T-cell (primary cell): ENCODE data around the gene GMEB2. TPM values are rescaled to one million over a fixed set of nuclear protein-coding genes. Genes with fewer than 3 reads are reported as not detected.

ENCODE experiments used
- ATAC-seq, 4 experiments: fragments of 200-7000 bp in 3 of 4; fragments of 150-1000 bp in 1 of 4; cut with Tn5 transposase; replicated peaks in 1 of 4; 1 replicate in 3 of 4; 2 replicates in 1 of 4; pipeline ENCODE4 v1.10.0; 2021; ENCODE audit warnings: moderate library complexity in 3 of 4, mild to moderate bottlenecking in 2 of 4, moderate number of reproducible peaks in 1 of 4
- CTCF ChIA-PET, 2 donors: fragments of 300-600 bp; sonication (Branson Sonifier 250); formaldehyde crosslinking; loops; one replicate each; lab custom pipeline; 2022; ENCODE audit warnings: antibody characterized with exemption in 2 of 2; lab: Charles Lee
- POLR2A ChIA-PET, 2 donors: fragments of 300-600 bp; sonication (Branson Sonifier 250); formaldehyde crosslinking; loops; one replicate each; lab custom pipeline; 2022; ENCODE audit warnings: antibody characterized with exemption in 2 of 2; lab: Charles Lee
- DNase-seq, 35 experiments: peaks; one replicate each; pipeline versions ENCODE4 v3.0.0 to v3.0.0-alpha.2; 2013 to 2023
- H3K27ac ChIP-seq: one replicate; pipeline ENCODE4 v1.5.1; 2013; ENCODE audit warnings: low read length
- H3K27me3 ChIP-seq, 2 experiments: replicated peaks in 1 of 2; 1 replicate in 1 of 2; 2 replicates in 1 of 2; pipeline versions ENCODE4 v1.6.1 to v1.7.0; 2013; ENCODE audit warnings: low read length in 1 of 2, mixed read lengths in 1 of 2; ENCODE audit not compliant: control insufficient read depth in 2 of 2, insufficient read depth in 2 of 2; ENCODE audit errors: extremely low read depth in 1 of 2
- H3K36me3 ChIP-seq, 2 donors: 1 replicate in 1 of 2; 2 replicates in 1 of 2; pipeline versions ENCODE4 v1.6.1 to v1.7.0; 2013; ENCODE audit warnings: low read length in 1 of 2; ENCODE audit not compliant: control insufficient read depth in 2 of 2, insufficient read depth in 1 of 2; ENCODE audit errors: extremely low read depth in 1 of 2
- H3K4me1 ChIP-seq, 2 experiments: 1 replicate in 1 of 2; 2 replicates in 1 of 2; pipeline versions ENCODE4 v1.6.1 to v1.7.0; 2013; ENCODE audit warnings: low read length in 2 of 2, mixed read lengths in 1 of 2; ENCODE audit not compliant: insufficient read depth in 2 of 2, control insufficient read depth in 1 of 2; ENCODE audit errors: extremely low read depth in 1 of 2
- H3K4me3 ChIP-seq, 2 donors: 1 replicate in 1 of 2; 2 replicates in 1 of 2; pipeline versions ENCODE4 v1.5.1 to v1.7.0; 2013; ENCODE audit warnings: mild to moderate bottlenecking in 2 of 2, low read length in 1 of 2, moderate library complexity in 1 of 2; ENCODE audit not compliant: control insufficient read depth in 1 of 2; ENCODE audit errors: extremely low read depth in 1 of 2
- H3K9me3 ChIP-seq: 2 replicates; pipeline ENCODE4 v1.7.0; 2013
- H3K27ac Mint-ChIP-seq, 2 donors: one replicate each; pipeline ENCODE4 v1.8.0; 2020 to 2021; ENCODE audit warnings: mild to moderate bottlenecking in 2 of 2, mixed read lengths in 2 of 2
- H3K27me3 Mint-ChIP-seq, 2 donors: one replicate each; pipeline ENCODE4 v1.8.0; 2021 to 2022; ENCODE audit warnings: mixed read lengths in 2 of 2
- H3K36me3 Mint-ChIP-seq: one replicate; pipeline ENCODE4 v1.8.0; 2021; ENCODE audit warnings: mixed read lengths
- H3K4me1 Mint-ChIP-seq, 3 donors: one replicate each; pipeline ENCODE4 v1.8.0; 2020 to 2022; ENCODE audit warnings: mixed read lengths in 3 of 3, mild to moderate bottlenecking in 1 of 3
- H3K4me3 Mint-ChIP-seq, 3 donors: one replicate each; pipeline ENCODE4 v1.8.0; 2020 to 2022; ENCODE audit warnings: mild to moderate bottlenecking in 3 of 3, mixed read lengths in 3 of 3, moderate library complexity in 3 of 3
- H3K9me3 Mint-ChIP-seq, 3 donors: one replicate each; pipeline ENCODE4 v1.8.0; 2020 to 2022; ENCODE audit warnings: mixed read lengths in 3 of 3
- WGBS: methylation state at CpG from one replicate; pipeline ENCODE4 v1.1.5; 2013; ENCODE audit warnings: missing lambda C conversion rate; ENCODE audit not compliant: insufficient coverage; 5-methylcytosine and 5-hydroxymethylcytosine counted together
- total RNA-seq, 35 experiments: library from RNA in 6 of 35; stranded (reverse) in 6 of 35; fragments of 120-200 nt in 1 of 35; gene quantifications; one replicate each; pipeline versions ENCODE4 v1.2.1 to v1.2.4 and lab custom pipeline; 2013 to 2026

GMEB2 gene
- total RNA-seq, 5 donors from 2014 or later (not counting 1 experiment from before 2014, with no cell fraction given) = 20.7 to 30.3 (median 29.0) TPM

- Histone ChIP-seq H3K27ac (peak within 1 kb of the TSS; percentile 86), H3K4me3 (peak within 1 kb of the TSS; percentile 54 to 61), H3K4me1 (peaks cover 15 to 32% of the 10 kb centered on the region in 2 experiments), H3K27me3 (peaks cover 0 to 24% of the 10 kb centered on the region in 2 experiments), H3K36me3 (no peaks in the 10 kb centered on the region), H3K9me3 (no peaks in the 10 kb centered on the region)
- Mint-ChIP-seq H3K27ac (peak within 1 kb of the TSS; percentile 88 to 90), H3K27me3 (peaks cover 0 to 4% of the 10 kb centered on the region in 2 donors), H3K9me3 (no peaks in the 10 kb centered on the region), H3K36me3 (peaks cover 3% of the 10 kb centered on the region), H3K4me3 (peak within 1 kb of the TSS; percentile 65 to 76 (median 72)), H3K4me1 (peaks cover 12 to 31% (median 18%) of the 10 kb centered on the region in 3 donors)
- ATAC-seq (peak in 3 of 4 experiments; percentile 7 to 9 (median 8)), DNase-seq (peak in 9 of 35 experiments; percentile 17 to 52 (median 32))
- WGBS = under 1% methylated on average over 34 of the region's 34 CpGs
- POLR2A ChIA-PET = interaction anchor here in 1 of 2 donors (0.6 kb wide), 1 partner anchor 413 kb away, joined by 4 read pairs; no protein-coding TSS in a partner anchor
- CTCF ChIA-PET = no interaction called here
Observed at GRCh38 chr20:63553933-63554290, 73.0 kb downstream of the GMEB2 start, which contains the start of gene FNDC11. Gene FNDC11 (plus strand): TSS chr20:63554159. CDS start chr20:63555664, 1,505 bp downstream.

GRCh38 chr20:63553251-63553932 is 73.5 kb downstream of the GMEB2 start:
- ChIA-PET CTCF (interaction anchor here in 1 of 2 donors (0.9 to 1.0 kb wide), 2 partner anchors 16 to 88 kb away, joined by 3 read pairs; no protein-coding TSS in a partner anchor), POLR2A (interaction anchor here in 1 of 2 donors (0.6 kb wide), 1 partner anchor 426 kb away, joined by 3 read pairs; the partner anchor contains the start of gene SAMD10)
- Histone ChIP-seq H3K36me3 (no peaks in the 10 kb centered on the region), H3K4me1 (peaks cover 19 to 37% of the 10 kb centered on the region in 2 experiments), H3K27me3 (peaks cover 0 to 29% of the 10 kb centered on the region in 2 experiments), H3K4me3 (peak overlapping the region; percentile 54 to 61), H3K27ac (peak overlapping the region; percentile 86), H3K9me3 (no peaks in the 10 kb centered on the region)
- WGBS = 1% methylated on average over 24 of the region's 37 CpGs
- H3K4me1 Mint-ChIP-seq = peaks cover 12 to 31% (median 18%) of the 10 kb centered on the region in 3 donors
- peak overlapping the region; percentile 88 to 90 for H3K27ac Mint-ChIP-seq
- H3K27me3 Mint-ChIP-seq = peaks cover 0 to 6% of the 10 kb centered on the region in 2 donors
- ATAC-seq (peak; percentile 73 to 84 (median 76)), DNase-seq (peak; percentile 74 to 93 (median 87))
- H3K36me3 Mint-ChIP-seq = no peaks in the 10 kb centered on the region
- peak overlapping the region; percentile 59 to 76 (median 61) for H3K4me3 Mint-ChIP-seq
- no peaks in the 10 kb centered on the region for H3K9me3 Mint-ChIP-seq

GRCh38 chr20:63552481-63553249 is 74.2 kb downstream of the GMEB2 start:
- peak overlapping the region; percentile 59 to 76 (median 61) for H3K4me3 Mint-ChIP-seq
- ChIA-PET CTCF (interaction anchor here in 1 of 2 donors (0.9 to 1.0 kb wide), 2 partner anchors 15 to 89 kb away, joined by 3 read pairs; no protein-coding TSS in a partner anchor), POLR2A (interaction anchor here (0.6 to 0.8 kb wide), 3 partner anchors 21 to 457 kb away, joined by 3 read pairs; partner anchors contain the start of gene SAMD10 (in 1 of the 2))
- peaks cover 0 to 6% of the 10 kb centered on the region in 2 donors for H3K27me3 Mint-ChIP-seq
- H3K27me3 ChIP-seq = peaks cover 0 to 36% of the 10 kb centered on the region in 2 experiments
- peak; percentile 49 to 69 (median 64) for ATAC-seq
- no peaks in the 10 kb centered on the region for H3K9me3 ChIP-seq
- WGBS = 10% methylated on average over 5 of the region's 15 CpGs
- H3K9me3 Mint-ChIP-seq = no peaks in the 10 kb centered on the region
- H3K27ac ChIP-seq = peak overlapping the region; percentile 86
- H3K4me1 ChIP-seq = peaks cover 22 to 37% of the 10 kb centered on the region in 2 experiments
- H3K36me3 ChIP-seq = no peaks in the 10 kb centered on the region
- peaks cover 12 to 31% (median 18%) of the 10 kb centered on the region in 3 donors for H3K4me1 Mint-ChIP-seq
- no peaks in the 10 kb centered on the region for H3K36me3 Mint-ChIP-seq
- DNase-seq = peak; percentile 28 to 79 (median 57)
- H3K4me3 ChIP-seq = peak overlapping the region; percentile 54 to 61
- peak overlapping the region; percentile 88 to 90 for H3K27ac Mint-ChIP-seq

GRCh38 chr20:63551068-63551467 is 75.8 kb downstream of the GMEB2 start:
- Histone ChIP-seq H3K27me3 (peaks cover 0 to 46% of the 10 kb centered on the region in 2 experiments), H3K9me3 (no peaks in the 10 kb centered on the region), H3K36me3 (no peaks in the 10 kb centered on the region), H3K27ac (no peak overlapping the region), H3K4me1 (peaks cover 22 to 39% of the 10 kb centered on the region in 2 experiments), H3K4me3 (no peak overlapping the region)
- H3K4me1 Mint-ChIP-seq = peaks cover 12 to 32% (median 18%) of the 10 kb centered on the region in 3 donors
- peaks cover 0 to 10% of the 10 kb centered on the region in 2 donors for H3K27me3 Mint-ChIP-seq
- CTCF ChIA-PET = interaction anchor here in 1 of 2 donors (0.7 to 1.0 kb wide), 2 partner anchors 13 to 242 kb away, joined by 3 to 5 read pairs; no protein-coding TSS in a partner anchor
- POLR2A ChIA-PET = interaction anchor here in 1 of 2 donors (0.6 kb wide), 1 partner anchor 12 kb away, joined by 3 read pairs; no protein-coding TSS in a partner anchor
- DNase-seq (no peak), ATAC-seq (no peak)
- no peaks in the 10 kb centered on the region for H3K9me3 Mint-ChIP-seq
- H3K27ac Mint-ChIP-seq = no peak overlapping the region
- WGBS = 64% methylated on average over 5 of the region's 9 CpGs
- H3K4me3 Mint-ChIP-seq = no peak overlapping the region
- no peaks in the 10 kb centered on the region for H3K36me3 Mint-ChIP-seq

GRCh38 chr20:63549679-63550282 is 77.1 kb downstream of the GMEB2 start:
- ATAC-seq (no peak), DNase-seq (no peak)
- Histone ChIP-seq H3K4me1 (peaks cover 22 to 42% of the 10 kb centered on the region in 2 experiments), H3K27me3 (peaks cover 0 to 46% of the 10 kb centered on the region in 2 experiments), H3K9me3 (no peaks in the 10 kb centered on the region), H3K27ac (no peak overlapping the region), H3K4me3 (no peak overlapping the region), H3K36me3 (no peaks in the 10 kb centered on the region)
- CTCF ChIA-PET = no interaction called here
- 89% methylated on average over 12 of the region's 18 CpGs for WGBS
- POLR2A ChIA-PET = no interaction called here
- H3K27ac Mint-ChIP-seq = no peak overlapping the region
- no peak overlapping the region for H3K4me3 Mint-ChIP-seq
- H3K4me1 Mint-ChIP-seq = peaks cover 14 to 34% (median 18%) of the 10 kb centered on the region in 3 donors
- peaks cover 0 to 10% of the 10 kb centered on the region in 2 donors for H3K27me3 Mint-ChIP-seq
- H3K36me3 Mint-ChIP-seq = no peaks in the 10 kb centered on the region
- no peaks in the 10 kb centered on the region for H3K9me3 Mint-ChIP-seq
